ENCODE measurements around the gene CD37. TPM values are rescaled to one million over a fixed set of nuclear protein-coding genes. Genes with fewer than 3 reads are reported as not detected.
"Not testable (repeated sequence)": the region's sequence is repeated elsewhere in the genome, so short reads cannot be mapped to it uniquely, and the experiment has no call there.

Gene CD37
- total RNA-seq, 1 experiment from 2014 or later, result 0.76 TPM

DNA sequence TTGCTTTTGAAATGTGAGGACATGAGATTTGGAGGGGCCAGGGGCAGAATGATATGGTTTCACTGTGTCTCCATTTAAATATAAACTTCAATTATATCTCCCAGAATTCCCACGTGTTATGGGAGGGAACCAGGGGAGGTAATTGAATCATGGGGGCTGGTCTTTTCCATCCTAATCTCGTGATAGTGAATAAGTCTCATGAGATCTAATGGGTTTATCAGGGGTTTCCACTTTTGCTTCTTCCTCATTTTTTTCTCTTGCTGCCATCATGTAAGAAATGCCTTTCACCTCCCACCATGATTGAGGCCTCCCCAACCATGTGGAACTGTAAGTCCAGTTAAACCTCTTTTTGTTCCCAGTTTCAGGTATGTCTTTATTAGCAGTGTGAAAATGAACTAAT, 45.9 kb upstream of the CD37 start:
- H3K27ac ChIP-seq (ENCODE audit: low read depth, low read length); H3K9me2 ChIP-seq (ENCODE audit: insufficient read depth); H3K4me3 ChIP-seq (replicated peaks in 1 of 2; ENCODE audit: low read depth in 1 of 2, low read length in 2 of 2); H3K9ac ChIP-seq (ENCODE audit: low read length); BruUV-seq (replicated peaks); DNase-seq (ENCODE audit: low read depth, low spot score); H3K79me2 ChIP-seq (ENCODE audit: insufficient read depth, low read length); POLR2A ChIA-PET; H2AFZ ChIP-seq (ENCODE audit: low read depth, low read length, poor library complexity, severe bottlenecking); H3K27me3 ChIP-seq (ENCODE audit: insufficient read depth, low read length); RAD21 ChIA-PET (ENCODE audit: low non-redundant PET in 1 of 2, low total read pairs in 2 of 2, uncharacterized antibody in 2 of 2, unreplicated experiment in 2 of 2); H3K9me3 ChIP-seq (ENCODE audit: control insufficient read depth in 1 of 2, insufficient read depth in 1 of 2, low read depth in 1 of 2, low read length in 2 of 2); H4K20me1 ChIP-seq (ENCODE audit: insufficient read depth); H3K36me3 ChIP-seq (ENCODE audit: control insufficient read depth in 1 of 2, insufficient read depth in 2 of 2, low read length in 2 of 2); intact Hi-C loops (cut with micrococcal nuclease); H3K4me2 ChIP-seq (ENCODE audit: low read length); ATAC-seq; H3K4me1 ChIP-seq (ENCODE audit: control insufficient read depth in 1 of 2, insufficient read depth in 2 of 2, low read length in 2 of 2): not testable (repeated sequence)
- CTCF ChIA-PET, result interaction anchor here (1.1 kb wide), 1 partner anchor 12 kb away, joined by 4 read pairs; no protein-coding TSS in a partner anchor

DNA sequence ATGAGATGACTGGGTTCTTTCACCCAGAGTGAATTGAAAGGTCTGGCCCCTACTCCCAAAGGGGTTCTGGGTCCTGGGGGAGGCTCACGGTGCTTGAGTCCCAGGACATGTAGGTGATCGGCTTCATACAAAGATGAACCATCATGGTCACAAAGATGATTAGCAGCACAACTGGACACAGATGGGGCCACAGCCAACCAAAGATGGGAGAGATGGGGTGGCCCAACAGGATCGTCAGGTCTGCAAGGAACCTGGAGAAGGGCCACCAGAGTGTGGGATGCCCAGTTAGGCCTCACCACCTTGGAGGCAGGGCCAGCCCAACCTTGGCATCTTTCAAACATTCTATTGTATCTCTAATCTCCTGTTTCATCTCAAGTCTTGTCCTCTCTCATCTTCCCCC, 44.7 kb upstream of the CD37 start:
- ChIA-PET POLR2A (no interaction called here), CTCF (no interaction called here), RAD21 (ENCODE audit: low non-redundant PET in 1 of 2, low total read pairs in 2 of 2, uncharacterized antibody in 2 of 2, unreplicated experiment in 2 of 2) (no interaction called here)
- H3K27me3 ChIP-seq (ENCODE audit: insufficient read depth, low read length), result no peaks in the 10 kb centered on the region
- H2AFZ ChIP-seq (ENCODE audit: low read depth, low read length, poor library complexity, severe bottlenecking), result no peak overlapping the region
- no peaks in the 10 kb centered on the region for H3K36me3 ChIP-seq (ENCODE audit: control insufficient read depth in 1 of 2, insufficient read depth in 2 of 2, low read length in 2 of 2)
- no peak for DNase-seq (ENCODE audit: low read depth, low spot score)
- H3K4me1 ChIP-seq (ENCODE audit: control insufficient read depth in 1 of 2, insufficient read depth in 2 of 2, low read length in 2 of 2), result no peaks in the 10 kb centered on the region
- no peaks in the 10 kb centered on the region for H3K9me2 ChIP-seq (ENCODE audit: insufficient read depth)
- intact Hi-C loops (cut with micrococcal nuclease), result no loop called here
- BruUV-seq (replicated peaks), result no TSS peak
- H3K79me2 ChIP-seq (ENCODE audit: insufficient read depth, low read length), result no peaks in the 10 kb centered on the region
- ATAC-seq, result no peak
- no peak overlapping the region for H3K4me3 ChIP-seq (replicated peaks in 1 of 2; ENCODE audit: low read depth in 1 of 2, low read length in 2 of 2)
- TF ChIP-seq CBX3 (IDR thresholded peaks at IDR 0.05; ENCODE audit: low read depth), result no peak
- no peak for TF ChIP-seq ZNF274 (IDR thresholded peaks at IDR 0.05; ENCODE audit: low read depth, low read length)
- no peak for TF ChIP-seq SIN3A (IDR thresholded peaks at IDR 0.05; ENCODE audit: low read depth)
- no peak for TF ChIP-seq CEBPB (IDR thresholded peaks at IDR 0.05; ENCODE audit: low read depth)
- TF ChIP-seq EZH2 (IDR thresholded peaks at IDR 0.05), result no peak
- H3K9ac ChIP-seq (ENCODE audit: low read length), result no peak overlapping the region
- H3K27ac ChIP-seq (ENCODE audit: low read depth, low read length), result no peak overlapping the region
- H3K4me2 ChIP-seq (ENCODE audit: low read length), result no peak overlapping the region
- H4K20me1 ChIP-seq (ENCODE audit: insufficient read depth), result no peaks in the 10 kb centered on the region
- H3K9me3 ChIP-seq (ENCODE audit: control insufficient read depth in 1 of 2, insufficient read depth in 1 of 2, low read depth in 1 of 2, low read length in 2 of 2), result no peaks in the 10 kb centered on the region
